ENCODE measurements around the gene ARPC1A. TPM values are rescaled to one million over a fixed set of nuclear protein-coding genes. Genes with fewer than 3 reads are reported as not detected.
"Not testable (repeated sequence)": the region's sequence is repeated elsewhere in the genome, so short reads cannot be mapped to it uniquely, and the experiment has no call there.

ARPC1A gene
- polyA plus RNA-seq, 4 donors: 105 to 116 (median 107) TPM

- no peak for DNase-seq (ENCODE audit: low read depth in 4 of 4, low spot score in 2 of 4)
These were observed 11.2 kb upstream of the ARPC1A start for GRCh38 chr7:99314504-99314903.

DNA sequence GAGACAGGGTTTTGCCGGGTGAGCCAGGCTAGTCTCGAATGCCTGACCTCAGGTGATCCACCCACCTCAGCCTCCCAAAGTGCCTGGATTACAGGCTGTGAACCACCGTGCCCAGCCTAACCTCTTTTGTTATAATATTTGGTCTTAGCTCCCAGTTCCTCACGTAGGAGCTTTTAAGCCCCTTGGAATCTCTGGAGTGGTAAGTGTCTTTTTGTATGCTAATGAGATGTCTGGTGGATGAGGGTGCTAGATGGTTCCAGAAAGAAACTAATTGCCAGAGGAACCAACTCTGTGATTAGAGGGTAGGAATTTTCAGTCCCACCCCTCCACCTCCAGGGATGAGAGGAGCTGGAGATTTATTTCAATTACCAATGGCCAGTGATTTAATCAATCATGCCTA lies 5.3 kb upstream of the ARPC1A start:
- no peak for DNase-seq (ENCODE audit: low read depth in 4 of 4, low spot score in 2 of 4)

DNA sequence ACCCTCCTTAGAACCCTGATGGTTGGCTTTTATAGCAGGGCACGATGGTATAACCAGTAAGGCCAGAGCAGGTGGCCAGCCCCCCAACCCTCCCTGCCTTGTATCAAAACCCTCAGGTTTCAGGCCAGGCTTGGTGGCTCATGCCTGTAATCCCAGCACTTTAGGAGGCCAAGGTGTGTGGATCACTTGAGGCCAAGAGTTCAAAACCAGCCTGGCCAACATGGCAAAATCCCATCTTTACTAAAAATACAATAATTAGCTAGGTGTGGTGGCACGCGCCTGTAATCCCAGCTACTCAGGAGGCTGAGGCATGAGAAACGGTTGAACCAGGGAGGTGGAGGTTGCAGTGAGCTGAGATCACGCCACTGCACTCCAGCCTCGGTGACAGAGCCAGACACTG lies 3.0 kb upstream of the ARPC1A start:
- DNase-seq (ENCODE audit: low read depth in 4 of 4, low spot score in 2 of 4): not testable (repeated sequence)

DNA sequence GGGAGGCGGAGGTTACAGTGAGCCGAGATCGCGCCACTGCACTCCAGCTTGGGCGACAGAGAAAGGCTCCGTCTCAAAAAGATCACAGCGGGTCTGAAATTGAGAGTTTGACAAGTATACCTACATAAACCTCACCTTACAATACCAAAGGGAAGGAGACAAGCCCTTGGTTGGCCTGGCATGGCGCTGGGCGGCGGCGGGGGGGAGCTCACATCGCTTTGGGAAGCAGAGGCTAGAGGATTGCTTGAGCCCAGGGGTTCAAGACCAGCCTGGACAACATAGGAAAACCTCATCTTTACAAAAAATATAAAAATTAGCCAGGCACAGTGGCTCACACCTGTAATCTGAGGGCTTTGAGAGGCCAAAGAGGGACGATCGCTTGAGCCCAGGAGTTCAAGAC lies 1.1 kb upstream of the ARPC1A start:
- no peak for DNase-seq (ENCODE audit: low read depth in 4 of 4, low spot score in 2 of 4)

GRCh38 chr7:99325001-99325493 lies 651 bp upstream of the ARPC1A start:
- DNase-seq (ENCODE audit: low read depth in 4 of 4, low spot score in 2 of 4): peak in 1 of 4 donors; percentile 2

- DNase-seq (ENCODE audit: low read depth in 4 of 4, low spot score in 2 of 4): no peak
These were observed 697 bp downstream of the ARPC1A start for GRCh38 chr7:99326408-99326782.

GRCh38 chr7:99330314-99330961 lies 4.7 kb downstream of the ARPC1A start:
- DNase-seq (ENCODE audit: low read depth in 4 of 4, low spot score in 2 of 4): not testable (repeated sequence)

GRCh38 chr7:99331002-99331401 lies 5.3 kb downstream of the ARPC1A start:
- no peak for DNase-seq (ENCODE audit: low read depth in 4 of 4, low spot score in 2 of 4)

GRCh38 chr7:99339595-99339994 lies 13.9 kb downstream of the ARPC1A start:
- DNase-seq (ENCODE audit: low read depth in 4 of 4, low spot score in 2 of 4): no peak

DNA sequence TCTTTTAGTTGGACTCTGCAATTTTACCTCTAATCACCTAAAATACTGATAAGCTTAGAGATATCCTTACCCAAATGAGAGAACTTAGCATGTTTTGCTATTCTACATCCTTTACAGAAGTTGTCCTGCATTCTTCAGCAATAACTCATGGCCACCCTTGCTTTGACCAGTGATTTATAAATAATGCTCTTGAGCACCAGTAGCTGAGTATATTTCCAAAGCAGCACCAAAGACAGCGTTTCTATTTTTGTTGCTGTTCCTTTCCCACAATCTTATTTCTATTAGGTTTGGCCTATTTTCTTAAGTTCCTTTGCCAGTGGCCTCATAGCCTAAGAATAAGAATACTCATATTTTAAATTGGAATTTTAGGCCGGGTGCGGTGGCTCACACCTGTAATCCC lies 15.0 kb downstream of the ARPC1A start:
- DNase-seq (ENCODE audit: low read depth in 4 of 4, low spot score in 2 of 4): no peak

GRCh38 chr7:99344061-99344647 lies 18.5 kb downstream of the ARPC1A start:
- no peak for DNase-seq (ENCODE audit: low read depth in 4 of 4, low spot score in 2 of 4)

DNA sequence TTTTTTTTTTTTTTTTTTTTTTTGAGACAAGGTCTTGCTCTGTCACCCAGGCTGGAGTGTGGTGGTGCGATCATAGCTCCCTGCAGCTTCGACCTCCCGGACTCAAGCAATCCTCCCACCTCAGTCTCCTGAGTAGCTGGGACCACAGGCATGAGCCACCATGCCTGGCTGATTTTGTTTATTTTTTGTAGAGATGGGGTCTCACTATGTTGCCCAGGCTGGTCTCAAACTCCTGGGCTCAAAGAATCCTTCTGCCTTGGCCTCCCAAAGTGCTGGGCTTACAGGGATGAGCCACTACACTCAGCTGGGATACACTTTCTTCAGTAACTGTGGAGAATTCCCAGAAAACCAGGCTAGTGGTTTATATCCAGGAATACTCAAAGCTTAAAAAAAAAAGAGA lies 24.9 kb downstream of the ARPC1A start:
- not testable (repeated sequence) for DNase-seq (ENCODE audit: low read depth in 4 of 4, low spot score in 2 of 4)

GRCh38 chr7:99352247-99352646 lies 26.5 kb downstream of the ARPC1A start:
- no peak for DNase-seq (ENCODE audit: low read depth in 4 of 4, low spot score in 2 of 4)

DNA sequence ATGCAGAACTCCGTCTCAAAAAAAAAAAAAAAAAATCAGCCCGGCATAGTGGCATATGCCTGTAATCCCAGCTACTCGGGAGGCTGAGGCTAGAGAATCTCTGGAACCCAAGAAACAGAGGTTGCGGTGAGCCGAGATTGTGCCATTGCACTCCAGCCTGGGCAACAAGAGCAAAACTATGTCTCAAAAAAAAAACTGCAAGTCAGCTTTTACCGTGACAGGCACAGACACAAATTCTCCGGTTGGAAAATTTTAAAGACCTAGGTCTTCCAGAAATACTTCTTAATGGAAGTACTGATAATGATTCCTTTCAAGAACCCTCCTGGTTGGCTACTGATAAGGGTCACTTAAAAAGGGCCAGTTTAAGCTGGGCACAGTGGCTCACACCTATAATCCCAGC lies 29.4 kb downstream of the ARPC1A start:
- DNase-seq (ENCODE audit: low read depth in 4 of 4, low spot score in 2 of 4): no peak

DNA sequence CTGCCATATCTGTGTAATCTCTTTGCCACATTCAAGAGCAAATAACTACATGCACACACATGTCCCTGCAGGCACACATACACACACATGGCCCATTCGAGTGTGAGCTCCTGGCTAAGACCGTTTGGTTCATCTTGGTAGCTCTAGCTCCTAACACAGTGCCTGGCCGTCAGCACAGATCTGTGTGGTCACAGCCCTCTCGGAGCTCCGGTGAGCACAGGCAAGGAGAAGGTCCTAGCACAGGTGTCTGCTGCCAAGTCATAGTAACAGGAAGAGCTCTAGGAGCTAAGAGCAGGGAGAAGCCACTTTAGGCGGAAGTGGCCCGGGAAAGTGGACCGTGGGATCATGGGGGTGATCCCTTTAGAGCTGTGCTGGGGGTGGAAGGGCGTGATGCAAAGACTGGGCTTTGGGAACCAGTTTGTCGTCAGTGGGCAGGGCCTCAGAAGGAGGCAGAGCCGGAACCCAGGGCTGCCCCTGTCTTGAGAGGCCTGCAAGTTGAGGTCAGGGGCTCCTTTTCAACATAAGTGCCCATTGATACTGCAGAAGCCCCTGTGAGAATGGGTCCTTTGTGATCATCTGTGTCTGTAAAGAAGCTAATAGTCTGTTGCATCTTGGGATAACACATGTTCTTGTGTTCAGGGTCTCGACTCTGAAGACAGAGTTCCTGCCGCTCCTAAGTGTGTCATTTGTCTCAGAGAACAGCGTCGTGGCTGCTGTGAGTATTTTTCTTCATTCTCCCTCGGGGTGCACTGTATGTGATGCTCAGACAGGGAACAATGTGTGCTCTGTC lies 32.2 kb downstream of the ARPC1A start:
- DNase-seq (ENCODE audit: low read depth in 4 of 4, low spot score in 2 of 4): no peak

GRCh38 chr7:99358521-99358920 lies 32.8 kb downstream of the ARPC1A start:
- DNase-seq (ENCODE audit: low read depth in 4 of 4, low spot score in 2 of 4): not testable (repeated sequence)

- DNase-seq (ENCODE audit: low read depth in 4 of 4, low spot score in 2 of 4): no peak
These were observed 33.9 kb downstream of the ARPC1A start for GRCh38 chr7:99359465-99360154.

DNA sequence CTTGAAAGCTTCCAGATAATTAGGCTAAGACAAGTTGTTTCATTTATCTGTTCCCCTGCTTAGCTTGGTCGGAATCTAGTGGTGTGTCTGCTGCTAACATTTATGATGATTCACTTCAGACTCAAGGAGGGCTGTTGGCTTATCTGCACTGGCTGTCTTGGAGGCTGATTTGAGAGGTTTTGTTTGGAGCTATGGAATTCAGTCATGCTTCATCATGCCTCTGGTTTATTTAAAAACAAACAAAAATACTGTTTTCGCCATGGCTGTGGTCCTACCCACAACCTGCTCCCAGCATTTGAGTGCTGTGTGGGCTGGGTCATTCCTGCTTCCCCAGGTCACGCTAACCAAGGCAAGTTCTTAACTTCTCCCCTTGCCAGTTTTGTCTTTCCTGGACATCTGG lies 37.1 kb downstream of the ARPC1A start:
- DNase-seq (ENCODE audit: low read depth in 4 of 4, low spot score in 2 of 4): no peak

DNA sequence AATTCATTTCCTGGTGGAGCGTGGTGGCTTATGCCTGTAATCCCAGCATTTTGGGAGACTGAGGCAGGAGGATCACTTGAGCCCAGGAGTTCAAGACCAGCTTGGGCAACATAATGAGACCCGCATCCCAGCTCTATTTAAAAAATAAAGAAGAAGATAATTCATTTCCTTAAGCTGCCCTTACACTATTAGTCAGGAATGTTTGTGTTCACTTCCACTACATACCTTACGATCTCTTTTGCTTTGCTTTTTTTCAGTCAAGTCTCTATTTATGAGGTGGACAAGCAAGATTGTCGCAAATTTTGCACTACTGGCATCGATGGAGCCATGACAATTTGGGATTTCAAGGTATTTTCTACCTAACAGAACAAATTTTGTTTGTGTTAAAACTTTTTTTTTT lies 37.6 kb downstream of the ARPC1A start:
- DNase-seq (ENCODE audit: low read depth in 4 of 4, low spot score in 2 of 4): no peak

- DNase-seq (ENCODE audit: low read depth in 4 of 4, low spot score in 2 of 4): no peak
These were observed 39.8 kb downstream of the ARPC1A start for GRCh38 chr7:99365318-99366141.

Measured in left renal cortex interstitium (tissue), 4 donors.